ENCODE results near the gene ZBTB20. TPM values are rescaled to one million over a fixed set of nuclear protein-coding genes. Genes with fewer than 3 reads are reported as not detected.

Gene ZBTB20
- total and polyA plus RNA-seq, 10 donors = 0.32 to 89.7 (median 71.8) TPM

- intact Hi-C loops (cut with DNase I; ENCODE audit: low total_unique reads) = no loop called here
- peaks cover 0 to 30% (median 4%) of the 10 kb centered on the region in 6 donors for H3K36me3 ChIP-seq
- WGBS, 5 donors = 88 to 92% (median 89%) methylated on average over 3 of the region's 3 CpGs
- peaks cover 0 to 4% (median 0%) of the 10 kb centered on the region in 8 donors for H3K9me3 ChIP-seq
- no peak for DNase-seq
- no peaks in the 10 kb centered on the region for H3K27me3 ChIP-seq (replicated peaks in 1 of 7)
- no peak overlapping the region for H3K4me3 ChIP-seq
- H3K27ac ChIP-seq = no peak overlapping the region
- peaks cover 0 to 39% (median 18%) of the 10 kb centered on the region in 6 donors for H3K4me1 ChIP-seq
- TF ChIP-seq POLR2AphosphoS5 (IDR thresholded peaks at IDR 0.05) (no peak), POLR2A (IDR thresholded peaks at IDR 0.05) (no peak), CTCF (IDR thresholded peaks at IDR 0.05 in 8 of 11, conservative IDR thresholded peaks at IDR 0.05 in 3 of 11) (no peak)
Measured at GRCh38 chr3:114336857-114337256, 810.2 kb downstream of the ZBTB20 start.

- no peaks in the 10 kb centered on the region for H3K27me3 ChIP-seq (replicated peaks in 1 of 7)
- WGBS, 5 donors = 86 to 100% (median 94%) methylated on average over 1 of the region's 1 CpG
- H3K9me3 ChIP-seq = peaks cover 0 to 4% (median 0%) of the 10 kb centered on the region in 8 donors
- no peak for TF ChIP-seq POLR2A (IDR thresholded peaks at IDR 0.05)
- peak in 8 of 11 experiments; percentile 21 to 49 (median 42) for TF ChIP-seq CTCF (IDR thresholded peaks at IDR 0.05 in 8 of 11, conservative IDR thresholded peaks at IDR 0.05 in 3 of 11)
- no peak for TF ChIP-seq POLR2AphosphoS5 (IDR thresholded peaks at IDR 0.05)
- H3K27ac ChIP-seq = no peak overlapping the region
- intact Hi-C loops (cut with DNase I; ENCODE audit: low total_unique reads) = no loop called here
- peaks cover 0 to 39% (median 18%) of the 10 kb centered on the region in 6 donors for H3K4me1 ChIP-seq
- no peak for DNase-seq
- no peak overlapping the region for H3K4me3 ChIP-seq
- peaks cover 0 to 28% (median 4%) of the 10 kb centered on the region in 6 donors for H3K36me3 ChIP-seq
Measured at GRCh38 chr3:114336122-114336697, 810.9 kb downstream of the ZBTB20 start.

GRCh38 chr3:114333923-114334240 lies 813.2 kb downstream of the ZBTB20 start:
- Histone ChIP-seq H3K4me3 (no peak overlapping the region), H3K27ac (peak overlapping the region in 5 of 8 donors; percentile 45 to 76 (median 65)), H3K4me1 (peaks cover 0 to 32% (median 17%) of the 10 kb centered on the region in 6 donors), H3K27me3 (replicated peaks in 1 of 7) (no peaks in the 10 kb centered on the region), H3K36me3 (peaks cover 0 to 15% (median 1%) of the 10 kb centered on the region in 6 donors), H3K9me3 (peaks cover 0 to 4% (median 0%) of the 10 kb centered on the region in 8 donors)
- no peak for TF ChIP-seq POLR2AphosphoS5 (IDR thresholded peaks at IDR 0.05)
- no peak for TF ChIP-seq POLR2A (IDR thresholded peaks at IDR 0.05)
- TF ChIP-seq CTCF (IDR thresholded peaks at IDR 0.05 in 8 of 11, conservative IDR thresholded peaks at IDR 0.05 in 3 of 11) = no peak
- WGBS, 5 donors = 88 to 98% (median 93%) methylated on average over 2 of the region's 2 CpGs
- no peak for DNase-seq
- intact Hi-C loops (cut with DNase I; ENCODE audit: low total_unique reads) = no loop called here

- H3K9me3 ChIP-seq = peaks cover 0 to 4% (median 0%) of the 10 kb centered on the region in 8 donors
- H3K27me3 ChIP-seq (replicated peaks in 1 of 7) = no peaks in the 10 kb centered on the region
- peak overlapping the region; percentile 45 to 76 (median 62) for H3K27ac ChIP-seq
- H3K36me3 ChIP-seq = peaks cover 0 to 9% (median 0%) of the 10 kb centered on the region in 6 donors
- no peak overlapping the region for H3K4me3 ChIP-seq
- peaks cover 0 to 31% (median 13%) of the 10 kb centered on the region in 6 donors for H3K4me1 ChIP-seq
- WGBS, 5 donors = 61 to 79% (median 68%) methylated on average over 4 of the region's 4 CpGs
- TF ChIP-seq POLR2A (IDR thresholded peaks at IDR 0.05) = no peak
- no peak for TF ChIP-seq POLR2AphosphoS5 (IDR thresholded peaks at IDR 0.05)
- no peak for TF ChIP-seq CTCF (IDR thresholded peaks at IDR 0.05 in 8 of 11, conservative IDR thresholded peaks at IDR 0.05 in 3 of 11)
- no peak for DNase-seq
- intact Hi-C loops (cut with DNase I; ENCODE audit: low total_unique reads) = no loop called here
Measured at GRCh38 chr3:114333180-114333922, 813.7 kb downstream of the ZBTB20 start.

All from spleen (tissue), 11 donors.